ENCODE measurements around the gene NEURL2.

- TF ChIP-seq CTCF (IDR thresholded peaks at IDR 0.05) (no peak), POLR2A (IDR thresholded peaks at IDR 0.05) (no peak)
Measured at GRCh38 chr20:45898285-45898684, 7.3 kb upstream of the NEURL2 start.
